Measurements from ENCODE around the gene MYLK4.

DNA sequence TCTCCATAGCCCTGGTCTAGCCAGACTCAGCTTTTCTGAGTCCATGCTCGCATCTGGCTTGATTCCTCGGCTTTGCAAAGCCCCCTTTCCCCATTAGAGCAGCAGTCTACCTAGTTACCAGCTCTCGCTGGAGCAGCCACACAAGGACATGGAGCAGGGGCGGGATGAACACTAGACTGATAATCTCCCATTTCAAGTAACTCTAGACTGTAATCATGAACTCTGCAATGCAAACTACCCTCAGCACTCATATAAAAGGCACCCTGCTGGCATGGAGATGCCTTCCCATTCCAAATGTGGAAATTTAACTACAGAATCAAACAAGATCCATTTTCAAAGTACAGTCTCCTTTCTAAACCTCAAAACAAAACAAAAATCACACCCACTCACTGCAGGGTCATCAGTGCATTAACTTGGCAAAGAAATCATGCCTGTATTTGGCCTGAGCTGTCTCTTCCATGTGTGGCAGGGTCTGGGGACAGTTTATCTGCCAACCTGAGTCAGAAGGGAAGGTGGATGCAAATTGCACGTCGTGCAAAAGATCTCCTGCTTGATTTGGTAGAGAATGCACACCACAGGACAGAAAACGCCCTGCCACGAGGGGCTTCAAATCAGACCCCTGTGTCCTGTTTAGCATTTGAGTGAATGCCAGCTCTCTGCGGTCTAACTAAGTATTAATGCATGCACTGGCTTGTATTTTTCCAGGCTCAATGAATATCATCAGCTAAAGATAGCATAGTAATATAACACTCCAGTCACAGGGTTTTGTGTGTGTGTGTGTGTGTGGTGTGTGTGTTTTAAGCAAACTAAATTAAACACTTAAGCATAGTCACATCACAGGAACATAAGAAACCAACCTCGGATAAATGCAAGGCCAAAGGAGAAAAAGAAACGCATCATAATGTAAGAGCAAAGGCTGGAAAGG is 85.3 kb downstream of the MYLK4 start:
- TF ChIP-seq, protein P1, sequence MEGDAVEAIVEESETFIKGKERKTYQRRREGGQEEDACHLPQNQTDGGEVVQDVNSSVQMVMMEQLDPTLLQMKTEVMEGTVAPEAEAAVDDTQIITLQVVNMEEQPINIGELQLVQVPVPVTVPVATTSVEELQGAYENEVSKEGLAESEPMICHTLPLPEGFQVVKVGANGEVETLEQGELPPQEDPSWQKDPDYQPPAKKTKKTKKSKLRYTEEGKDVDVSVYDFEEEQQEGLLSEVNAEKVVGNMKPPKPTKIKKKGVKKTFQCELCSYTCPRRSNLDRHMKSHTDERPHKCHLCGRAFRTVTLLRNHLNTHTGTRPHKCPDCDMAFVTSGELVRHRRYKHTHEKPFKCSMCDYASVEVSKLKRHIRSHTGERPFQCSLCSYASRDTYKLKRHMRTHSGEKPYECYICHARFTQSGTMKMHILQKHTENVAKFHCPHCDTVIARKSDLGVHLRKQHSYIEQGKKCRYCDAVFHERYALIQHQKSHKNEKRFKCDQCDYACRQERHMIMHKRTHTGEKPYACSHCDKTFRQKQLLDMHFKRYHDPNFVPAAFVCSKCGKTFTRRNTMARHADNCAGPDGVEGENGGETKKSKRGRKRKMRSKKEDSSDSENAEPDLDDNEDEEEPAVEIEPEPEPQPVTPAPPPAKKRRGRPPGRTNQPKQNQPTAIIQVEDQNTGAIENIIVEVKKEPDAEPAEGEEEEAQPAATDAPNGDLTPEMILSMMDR (IDR thresholded peaks at IDR 0.05) = no peak
- TF ChIP-seq, protein P2, sequence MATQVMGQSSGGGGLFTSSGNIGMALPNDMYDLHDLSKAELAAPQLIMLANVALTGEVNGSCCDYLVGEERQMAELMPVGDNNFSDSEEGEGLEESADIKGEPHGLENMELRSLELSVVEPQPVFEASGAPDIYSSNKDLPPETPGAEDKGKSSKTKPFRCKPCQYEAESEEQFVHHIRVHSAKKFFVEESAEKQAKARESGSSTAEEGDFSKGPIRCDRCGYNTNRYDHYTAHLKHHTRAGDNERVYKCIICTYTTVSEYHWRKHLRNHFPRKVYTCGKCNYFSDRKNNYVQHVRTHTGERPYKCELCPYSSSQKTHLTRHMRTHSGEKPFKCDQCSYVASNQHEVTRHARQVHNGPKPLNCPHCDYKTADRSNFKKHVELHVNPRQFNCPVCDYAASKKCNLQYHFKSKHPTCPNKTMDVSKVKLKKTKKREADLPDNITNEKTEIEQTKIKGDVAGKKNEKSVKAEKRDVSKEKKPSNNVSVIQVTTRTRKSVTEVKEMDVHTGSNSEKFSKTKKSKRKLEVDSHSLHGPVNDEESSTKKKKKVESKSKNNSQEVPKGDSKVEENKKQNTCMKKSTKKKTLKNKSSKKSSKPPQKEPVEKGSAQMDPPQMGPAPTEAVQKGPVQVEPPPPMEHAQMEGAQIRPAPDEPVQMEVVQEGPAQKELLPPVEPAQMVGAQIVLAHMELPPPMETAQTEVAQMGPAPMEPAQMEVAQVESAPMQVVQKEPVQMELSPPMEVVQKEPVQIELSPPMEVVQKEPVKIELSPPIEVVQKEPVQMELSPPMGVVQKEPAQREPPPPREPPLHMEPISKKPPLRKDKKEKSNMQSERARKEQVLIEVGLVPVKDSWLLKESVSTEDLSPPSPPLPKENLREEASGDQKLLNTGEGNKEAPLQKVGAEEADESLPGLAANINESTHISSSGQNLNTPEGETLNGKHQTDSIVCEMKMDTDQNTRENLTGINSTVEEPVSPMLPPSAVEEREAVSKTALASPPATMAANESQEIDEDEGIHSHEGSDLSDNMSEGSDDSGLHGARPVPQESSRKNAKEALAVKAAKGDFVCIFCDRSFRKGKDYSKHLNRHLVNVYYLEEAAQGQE (IDR thresholded peaks at IDR 0.05; ENCODE audit: insufficient read depth in 1 of 2, low read depth in 2 of 2, low read length in 1 of 2) = no peak
- TF ChIP-seq POLR2AphosphoS5 (IDR thresholded peaks at IDR 0.05; ENCODE audit: low read depth, low read length) = no peak

All from Panc1 (cell line).